NB4 (cell line): ENCODE measurements around the gene CREB3L1.

Experiments
- MYC ChIP-seq: IDR thresholded peaks from 2 replicates; pipeline ENCODE4 v1.6.1; 2011; ENCODE audit warnings: low read depth, low read length
- TF ChIP-seq, protein P1 (sequence below): IDR thresholded peaks from one replicate; pipeline ENCODE4 v1.5.1; 2012; ENCODE audit warnings: low read depth, low read length
- TF ChIP-seq, protein P2 (sequence below): IDR thresholded peaks from 2 replicates; pipeline ENCODE4 v1.6.1; 2011; ENCODE audit warnings: low read depth, low read length

DNA sequence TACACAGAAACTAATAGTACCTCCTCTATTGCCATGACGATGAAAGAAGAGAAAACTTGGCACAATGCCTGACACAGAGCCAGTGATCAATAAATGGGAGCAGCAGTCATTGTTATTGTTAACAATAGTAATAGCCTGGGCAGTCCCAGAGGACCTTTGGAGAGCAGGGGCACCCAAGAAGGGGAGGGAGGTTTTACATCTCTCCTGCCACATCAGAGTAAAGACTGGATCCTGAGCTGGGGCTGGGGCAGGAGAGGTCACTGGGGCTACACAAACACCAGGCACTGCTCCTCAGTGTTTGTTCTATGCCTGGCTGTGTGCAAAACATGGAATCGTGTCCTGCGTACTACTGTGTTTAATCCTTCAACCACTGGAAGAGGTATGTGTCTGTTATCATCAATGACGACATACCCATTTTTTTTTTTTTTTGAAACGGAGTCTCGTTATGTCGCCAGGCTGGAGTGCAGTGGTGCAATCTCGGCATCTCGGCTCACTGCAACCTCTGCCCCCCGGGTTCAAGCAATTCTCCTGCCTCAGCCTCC lies 25.0 kb upstream of the CREB3L1 start:
- TF ChIP-seq, protein P1, sequence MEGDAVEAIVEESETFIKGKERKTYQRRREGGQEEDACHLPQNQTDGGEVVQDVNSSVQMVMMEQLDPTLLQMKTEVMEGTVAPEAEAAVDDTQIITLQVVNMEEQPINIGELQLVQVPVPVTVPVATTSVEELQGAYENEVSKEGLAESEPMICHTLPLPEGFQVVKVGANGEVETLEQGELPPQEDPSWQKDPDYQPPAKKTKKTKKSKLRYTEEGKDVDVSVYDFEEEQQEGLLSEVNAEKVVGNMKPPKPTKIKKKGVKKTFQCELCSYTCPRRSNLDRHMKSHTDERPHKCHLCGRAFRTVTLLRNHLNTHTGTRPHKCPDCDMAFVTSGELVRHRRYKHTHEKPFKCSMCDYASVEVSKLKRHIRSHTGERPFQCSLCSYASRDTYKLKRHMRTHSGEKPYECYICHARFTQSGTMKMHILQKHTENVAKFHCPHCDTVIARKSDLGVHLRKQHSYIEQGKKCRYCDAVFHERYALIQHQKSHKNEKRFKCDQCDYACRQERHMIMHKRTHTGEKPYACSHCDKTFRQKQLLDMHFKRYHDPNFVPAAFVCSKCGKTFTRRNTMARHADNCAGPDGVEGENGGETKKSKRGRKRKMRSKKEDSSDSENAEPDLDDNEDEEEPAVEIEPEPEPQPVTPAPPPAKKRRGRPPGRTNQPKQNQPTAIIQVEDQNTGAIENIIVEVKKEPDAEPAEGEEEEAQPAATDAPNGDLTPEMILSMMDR = no peak
- TF ChIP-seq, protein P2, sequence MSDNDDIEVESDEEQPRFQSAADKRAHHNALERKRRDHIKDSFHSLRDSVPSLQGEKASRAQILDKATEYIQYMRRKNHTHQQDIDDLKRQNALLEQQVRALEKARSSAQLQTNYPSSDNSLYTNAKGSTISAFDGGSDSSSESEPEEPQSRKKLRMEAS = no peak
- TF ChIP-seq MYC = no peak
